ENCODE results near the gene SLC25A47. TPM values are rescaled to one million over a fixed set of nuclear protein-coding genes. Genes with fewer than 3 reads are reported as not detected.

Gene SLC25A47
- total RNA-seq = 0.16 TPM in 1 of 2 replicates, not detected in the other

GRCh38 chr14:100323121-100323941 lies at the start of gene SLC25A47:
Gene SLC25A47 (plus strand): TSS chr14:100323339. CDS start chr14:100323415, 76 bp downstream.

GRCh38 chr14:100306101-100306997 lies 16.8 kb upstream of the SLC25A47 start, which contains the start of gene SLC25A29:
Gene SLC25A29 (minus strand): TSS chr14:100306444. CDS start chr14:100306232, 212 bp downstream.

GRCh38 chr14:100375963-100376735 lies 53.0 kb downstream of the SLC25A47 start, which contains the start of gene WDR25:
Gene WDR25 (plus strand): TSS chr14:100376485.

Small RNA genes within 50 kb of the gene (small RNA-seq; reads per million reads assigned to genes)
- gene AL157871.3 (not detected), gene MIR345 (0.55 reads per million, percentile 2 among the genes with 10 or more reads in this experiment), gene RN7SL523P (not detected)

Other genes starting within 250 kb of the SLC25A47 start
- 0.16 TPM in 1 of 2 replicates, not detected in the other for gene DEGS2, start 163.7 kb upstream of the SLC25A47 start, total RNA-seq
- 40.1 and 51.9 TPM in 2 replicates for gene YY1, start 84.2 kb upstream of the SLC25A47 start, total RNA-seq
- 15.8 and 17.7 TPM in 2 replicates for gene SLC25A29, start 16.9 kb upstream of the SLC25A47 start, total RNA-seq
- 16.5 and 17.4 TPM in 2 replicates for gene WDR25, start 53.1 kb downstream of the SLC25A47 start, total RNA-seq

All from hair follicle dermal papilla cell (primary cell).